AG09319 (cell line): ENCODE data around the gene SLC24A4.

ENCODE experiments used
- DNase-seq: peaks from one replicate; pipeline ENCODE4 v3.0.0-alpha.2; 2010; ENCODE audit warnings: low read depth; ENCODE audit errors: extremely low read depth
- TF ChIP-seq, protein P1 (sequence below): IDR thresholded peaks from 2 replicates; pipeline ENCODE4 v1.5.1; 2011; ENCODE audit warnings: low read depth, mild to moderate bottlenecking, inconsistent platforms, low read length, moderate library complexity

The SLC24A4 gene

DNA sequence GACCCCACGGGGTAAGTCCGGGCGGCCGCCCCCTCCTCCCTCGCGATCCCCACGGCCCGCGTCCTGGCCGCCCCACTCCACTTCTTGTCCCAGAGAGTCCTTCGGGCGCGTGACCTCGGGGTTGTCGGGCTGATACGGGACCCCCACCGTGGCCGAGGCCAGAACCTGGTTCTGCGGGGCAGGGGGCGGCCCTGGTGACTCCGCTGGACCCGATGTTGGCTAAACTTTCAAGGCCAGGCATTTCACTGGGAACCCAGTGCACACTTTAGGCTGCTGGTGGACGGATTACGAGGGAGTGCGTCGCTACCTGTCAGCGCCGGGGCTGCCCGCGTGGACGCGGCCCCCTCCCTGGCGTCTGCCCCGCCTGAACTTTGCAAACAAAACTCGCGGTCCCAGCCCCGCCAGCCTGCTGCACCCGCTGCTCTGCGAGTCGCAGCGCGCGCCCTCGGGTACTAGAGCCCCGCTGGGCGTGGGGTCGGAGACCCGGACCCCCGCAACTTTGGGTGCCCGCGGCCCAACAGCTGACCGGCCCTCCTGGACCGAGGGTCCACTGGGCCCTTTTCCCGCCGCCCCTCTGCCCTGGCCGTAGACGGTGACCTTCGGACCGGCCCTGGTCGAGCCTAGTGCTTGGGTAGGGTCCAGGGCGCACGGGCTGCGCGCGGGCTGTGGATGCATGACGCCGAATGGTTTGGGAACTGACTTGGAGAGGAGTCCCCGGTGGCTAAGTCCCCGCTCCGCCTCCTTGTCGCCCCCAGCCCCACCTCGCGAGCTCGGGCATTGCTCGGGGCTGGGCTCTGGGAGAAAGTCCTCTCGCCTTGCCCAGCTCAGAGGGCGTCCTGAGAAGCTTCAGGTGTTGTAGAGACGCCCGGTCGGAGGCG, 191.2 kb downstream of the SLC24A4 start:
- DNase-seq: no peak
- TF ChIP-seq, protein P1, sequence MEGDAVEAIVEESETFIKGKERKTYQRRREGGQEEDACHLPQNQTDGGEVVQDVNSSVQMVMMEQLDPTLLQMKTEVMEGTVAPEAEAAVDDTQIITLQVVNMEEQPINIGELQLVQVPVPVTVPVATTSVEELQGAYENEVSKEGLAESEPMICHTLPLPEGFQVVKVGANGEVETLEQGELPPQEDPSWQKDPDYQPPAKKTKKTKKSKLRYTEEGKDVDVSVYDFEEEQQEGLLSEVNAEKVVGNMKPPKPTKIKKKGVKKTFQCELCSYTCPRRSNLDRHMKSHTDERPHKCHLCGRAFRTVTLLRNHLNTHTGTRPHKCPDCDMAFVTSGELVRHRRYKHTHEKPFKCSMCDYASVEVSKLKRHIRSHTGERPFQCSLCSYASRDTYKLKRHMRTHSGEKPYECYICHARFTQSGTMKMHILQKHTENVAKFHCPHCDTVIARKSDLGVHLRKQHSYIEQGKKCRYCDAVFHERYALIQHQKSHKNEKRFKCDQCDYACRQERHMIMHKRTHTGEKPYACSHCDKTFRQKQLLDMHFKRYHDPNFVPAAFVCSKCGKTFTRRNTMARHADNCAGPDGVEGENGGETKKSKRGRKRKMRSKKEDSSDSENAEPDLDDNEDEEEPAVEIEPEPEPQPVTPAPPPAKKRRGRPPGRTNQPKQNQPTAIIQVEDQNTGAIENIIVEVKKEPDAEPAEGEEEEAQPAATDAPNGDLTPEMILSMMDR: no peak

DNA sequence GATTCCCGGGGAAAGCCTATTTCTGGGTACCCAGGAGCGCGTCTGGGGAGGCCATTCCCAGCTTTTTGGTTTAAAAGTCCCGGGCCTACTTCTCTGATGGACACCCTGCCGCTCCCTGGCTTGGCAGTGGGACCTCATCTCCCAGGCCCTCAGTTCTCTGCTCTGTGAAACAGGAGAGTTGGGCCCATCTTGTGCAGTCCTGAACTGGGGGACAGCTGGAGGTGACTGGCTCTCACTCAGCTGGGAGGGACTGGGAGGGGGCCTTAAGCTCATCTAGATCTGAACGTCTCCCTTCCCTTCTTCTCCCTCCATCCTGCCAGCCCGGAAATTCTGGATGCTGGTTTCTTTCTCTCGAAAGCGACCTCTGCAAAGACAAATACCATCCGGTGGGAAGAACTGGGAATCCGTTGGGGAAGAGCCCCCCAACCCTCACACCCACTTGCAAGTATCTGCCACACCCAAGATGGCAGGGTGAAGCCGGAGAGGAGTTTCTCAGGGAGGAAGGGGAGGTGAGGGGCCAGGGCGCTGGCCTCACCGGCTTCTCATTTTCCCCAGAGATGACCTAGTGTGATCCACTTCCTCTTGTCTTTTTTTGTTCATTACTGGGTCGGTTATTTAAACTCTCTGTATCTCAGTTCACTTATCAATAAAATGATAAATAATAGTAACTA, 192.0 kb downstream of the SLC24A4 start:
- DNase-seq: no peak
- TF ChIP-seq, protein P1: no peak

DNA sequence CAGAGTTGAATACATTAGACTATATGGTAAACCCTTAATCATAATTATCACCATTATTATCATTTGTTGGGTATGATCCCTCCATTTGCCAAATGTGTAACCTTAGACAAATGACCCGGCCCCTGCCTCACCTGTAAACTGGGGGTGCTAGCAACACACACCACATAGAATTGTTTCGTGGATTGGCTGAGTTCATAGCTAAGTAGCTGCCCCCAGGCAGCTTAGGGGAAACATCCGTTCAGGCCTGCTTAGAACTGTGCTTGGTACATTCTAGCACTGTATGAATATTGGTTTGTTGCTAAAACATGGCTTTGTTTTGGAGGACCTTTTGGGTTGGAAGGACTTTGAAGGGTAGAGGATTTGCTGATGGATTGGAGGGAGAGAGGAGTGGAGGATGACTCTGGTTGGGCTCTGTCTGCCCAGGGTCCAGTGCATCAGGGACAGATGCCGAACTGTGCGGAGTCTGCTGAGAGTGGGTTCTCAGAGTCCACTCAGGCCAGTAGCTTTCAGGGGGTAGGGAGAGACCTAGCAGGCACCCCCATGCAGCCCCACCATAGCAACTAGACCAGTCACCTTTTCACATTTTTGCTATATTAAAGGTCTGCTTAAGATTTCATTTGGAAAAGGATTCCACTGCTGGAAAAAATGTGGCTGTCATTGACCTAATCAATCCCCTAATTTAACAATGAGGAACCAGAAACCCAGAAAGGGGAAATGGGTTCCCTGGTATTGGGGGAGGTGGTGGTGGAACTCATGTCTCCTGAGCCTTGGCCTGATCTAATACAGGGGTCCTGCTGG, 192.8 kb downstream of the SLC24A4 start:
- TF ChIP-seq, protein P1: no peak
- no peak for DNase-seq

DNA sequence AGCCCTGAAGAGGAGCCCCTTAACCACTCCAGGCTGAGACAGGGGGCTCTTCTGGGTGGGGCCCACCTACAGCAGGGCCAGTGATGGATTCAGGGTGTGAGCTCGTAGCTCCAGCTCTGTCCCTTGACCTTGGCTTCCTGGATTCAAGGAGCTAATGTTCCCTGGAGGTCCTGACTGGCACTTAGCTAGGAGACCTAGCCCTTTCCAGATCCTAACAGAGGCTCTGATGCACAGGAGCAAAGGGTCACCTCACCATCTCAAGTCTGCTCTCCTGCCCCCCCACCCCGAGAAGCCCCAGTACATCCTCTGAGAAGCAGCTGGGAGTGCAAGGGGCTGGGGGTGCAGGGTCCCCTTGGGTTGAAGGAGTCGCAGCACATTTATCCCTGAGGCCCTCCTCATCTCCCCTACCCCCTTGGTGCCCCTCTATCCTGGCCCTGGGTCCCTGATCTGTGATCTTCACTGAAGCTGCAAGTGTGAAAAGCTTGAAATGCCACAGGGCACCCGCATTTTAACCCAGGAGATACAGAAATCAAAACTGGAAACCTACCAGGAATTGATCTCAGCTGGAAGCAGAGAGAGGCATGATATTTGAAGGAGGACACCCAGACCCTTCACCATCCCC, 193.5 kb downstream of the SLC24A4 start:
- TF ChIP-seq, protein P1: no peak
- DNase-seq: no peak

DNA sequence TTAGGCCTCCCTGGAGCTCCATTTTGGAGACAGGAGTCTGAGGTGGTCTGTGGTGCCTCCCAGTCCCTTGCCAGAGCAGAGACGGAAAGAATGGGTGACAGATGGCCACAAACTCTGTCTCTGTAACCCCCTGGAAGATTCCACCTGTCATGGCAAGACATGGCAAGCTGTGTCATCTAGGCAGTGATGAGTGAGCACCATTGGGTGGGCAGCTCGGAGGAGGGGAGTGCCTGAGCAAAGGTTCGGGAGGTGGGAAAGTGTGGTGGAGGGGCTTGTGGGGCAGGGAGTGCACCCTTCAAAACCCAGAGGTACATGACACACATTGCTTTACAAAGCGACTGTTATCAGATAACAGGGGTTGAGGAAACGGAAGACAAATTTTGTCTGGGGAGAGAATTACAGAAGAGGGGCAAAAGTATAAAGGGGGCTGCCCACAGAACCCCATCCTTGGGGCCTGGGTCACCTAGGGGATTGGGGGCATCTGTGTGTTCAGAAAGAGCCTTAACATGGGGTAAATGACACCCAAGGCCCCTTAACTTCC, 194.1 kb downstream of the SLC24A4 start:
- TF ChIP-seq, protein P1: no peak
- no peak for DNase-seq

DNA sequence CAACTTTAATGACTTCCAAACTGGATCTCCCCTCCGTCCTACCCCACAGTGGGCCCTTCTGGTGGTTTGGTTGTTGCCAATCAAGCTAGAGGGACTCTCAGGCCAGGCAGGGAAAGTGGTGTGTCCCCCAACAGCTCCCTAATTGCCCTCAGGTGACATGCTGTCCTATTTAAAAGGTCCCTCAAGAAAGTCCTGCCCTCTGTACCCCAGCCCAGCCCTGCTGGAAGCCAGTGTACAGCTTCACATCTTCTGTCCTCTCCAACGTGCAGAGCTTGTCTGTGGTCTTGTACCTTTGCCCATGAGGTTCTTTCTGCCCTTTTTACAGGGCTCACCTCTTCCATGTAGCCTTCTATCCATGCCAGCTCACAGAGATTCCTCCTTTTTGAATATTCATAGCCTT, 194.8 kb downstream of the SLC24A4 start:
- TF ChIP-seq, protein P1: no peak
- DNase-seq: no peak
